ENCODE measurements around the gene PLXNA1. TPM values are rescaled to one million over a fixed set of nuclear protein-coding genes. Genes with fewer than 3 reads are reported as not detected.

The PLXNA1 gene
- total and polyA plus RNA-seq, 10 of the 15 experiments (the other 5 are each of a cell fraction or from before 2014, with no cell fraction given), result 0.03 to 16.4 (median 2.5) TPM

DNA sequence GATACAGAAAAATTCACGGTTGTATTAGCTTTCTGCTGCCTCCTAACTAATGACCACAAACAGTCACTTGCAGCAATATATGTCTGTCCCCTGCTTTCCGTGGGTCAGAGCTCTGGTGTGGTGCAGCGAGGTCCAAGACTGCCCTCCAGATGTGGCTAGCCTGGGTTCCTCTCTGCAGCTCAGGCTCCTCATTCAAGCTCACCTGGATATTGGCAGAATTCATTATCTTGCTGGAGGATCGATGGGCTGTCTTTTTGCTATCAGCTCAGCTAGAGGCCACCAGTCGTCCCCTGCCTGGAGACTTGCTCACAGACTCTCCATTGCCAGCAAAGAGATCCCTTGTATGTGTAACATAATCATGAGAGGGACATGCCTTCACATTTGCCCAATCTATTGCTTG lies 12.8 kb upstream of the PLXNA1 start:
- no peak overlapping the region for H3K4me2 ChIP-seq (ENCODE audit: control insufficient read depth, insufficient read depth)
- H3K9ac ChIP-seq (ENCODE audit: control insufficient read depth, insufficient read depth, low read length), result no peak overlapping the region
- no peak overlapping the region for H2AFZ ChIP-seq (ENCODE audit: control insufficient read depth, low read depth, low read length)
- RAD21 ChIA-PET (ENCODE audit: unreplicated experiment), result interaction anchor here (0.6 to 0.9 kb wide), 3 partner anchors 11 to 485 kb away, joined by 3 read pairs; no protein-coding TSS in a partner anchor
- POLR2A ChIA-PET, result interaction anchor here (0.6 kb wide), 1 partner anchor 496 kb away, joined by 3 read pairs; no protein-coding TSS in a partner anchor
- SMC1A ChIA-PET (ENCODE audit: uncharacterized antibody, unreplicated experiment), result interaction anchor here (1.2 to 1.4 kb wide), 4 partner anchors 9 to 59 kb away, joined by 3 to 4 read pairs (median 4); no protein-coding TSS in a partner anchor
- no peaks in the 10 kb centered on the region for H3K36me3 ChIP-seq (ENCODE audit: control insufficient read depth in 2 of 2, insufficient read depth in 2 of 2, low read length in 1 of 2)
- DNase-seq (ENCODE audit: low read depth, low spot score) (no peak), FAIRE-seq (no peak), ATAC-seq (no peak; the same call in 2 of the 3 replicates)
- no peaks in the 10 kb centered on the region for H3K4me1 ChIP-seq (ENCODE audit: control insufficient read depth, insufficient read depth, low read length)
- H3K27ac ChIP-seq (ENCODE audit: control insufficient read depth, insufficient read depth), result no peak overlapping the region
- H3K9me3 ChIP-seq (replicated peaks; ENCODE audit: control insufficient read depth, insufficient read depth, low read length), result peaks cover 6% of the 10 kb centered on the region
- in situ Hi-C loops (cut with MboI), result no loop called here
- H3K79me2 ChIP-seq (ENCODE audit: control insufficient read depth, insufficient read depth, low read length), result no peaks in the 10 kb centered on the region
- BruUV-seq (replicated peaks), result no TSS peak
- intact Hi-C loops (cut with micrococcal nuclease; ENCODE audit: unreplicated experiment), result no loop called here
- no peaks in the 10 kb centered on the region for H4K20me1 ChIP-seq (ENCODE audit: control insufficient read depth, insufficient read depth)
- H3K4me3 ChIP-seq, result no peak overlapping the region
- H3K27me3 ChIP-seq (replicated peaks in 1 of 2; ENCODE audit: control insufficient read depth in 2 of 2, insufficient read depth in 2 of 2, low read length in 1 of 2), result peaks cover 0 to 3% of the 10 kb centered on the region in 2 experiments; a peak in 1 of 4 replicates
- WGBS (ENCODE audit: insufficient coverage, insufficient replicate concordance, low lambda C conversion rate, missing lambda C conversion rate), result 33% methylated on average over 5 of the region's 5 CpGs
- CTCF ChIA-PET, result interaction anchor here (1.4 kb wide), 1 partner anchor 218 kb away, joined by 4 read pairs; no protein-coding TSS in a partner anchor
- TF ChIP-seq EP300 (IDR thresholded peaks at IDR 0.05; ENCODE audit: borderline replicate concordance in 1 of 2, control insufficient read depth in 1 of 2, low read depth in 2 of 2, low read length in 2 of 2) (no peak), BHLHE40 (IDR thresholded peaks at IDR 0.05; ENCODE audit: borderline replicate concordance in 1 of 2, low read depth in 2 of 2, low read length in 1 of 2) (no peak), WRNIP1 (IDR thresholded peaks at IDR 0.05; ENCODE audit: borderline replicate concordance, low read depth, low read length) (no peak), NBN (IDR thresholded peaks at IDR 0.05) (no peak), KDM1A (IDR thresholded peaks at IDR 0.05; ENCODE audit: borderline replicate concordance) (no peak), ESRRA (IDR thresholded peaks at IDR 0.05; ENCODE audit: low read length) (no peak), TAF1 (IDR thresholded peaks at IDR 0.05; ENCODE audit: borderline replicate concordance, low read depth, low read length) (no peak), MEF2A (IDR thresholded peaks at IDR 0.05; ENCODE audit: insufficient read depth, low read depth, low read length) (no peak), IRF4 (IDR thresholded peaks at IDR 0.05; ENCODE audit: low read depth, low read length) (no peak), NR2C1 (IDR thresholded peaks at IDR 0.05) (no peak), TBL1XR1 (IDR thresholded peaks at IDR 0.05; ENCODE audit: low read depth, low read length) (no peak), KLF5 (IDR thresholded peaks at IDR 0.05; ENCODE audit: partially characterized antibody) (no peak)
- TF ChIP-seq, protein P1, sequence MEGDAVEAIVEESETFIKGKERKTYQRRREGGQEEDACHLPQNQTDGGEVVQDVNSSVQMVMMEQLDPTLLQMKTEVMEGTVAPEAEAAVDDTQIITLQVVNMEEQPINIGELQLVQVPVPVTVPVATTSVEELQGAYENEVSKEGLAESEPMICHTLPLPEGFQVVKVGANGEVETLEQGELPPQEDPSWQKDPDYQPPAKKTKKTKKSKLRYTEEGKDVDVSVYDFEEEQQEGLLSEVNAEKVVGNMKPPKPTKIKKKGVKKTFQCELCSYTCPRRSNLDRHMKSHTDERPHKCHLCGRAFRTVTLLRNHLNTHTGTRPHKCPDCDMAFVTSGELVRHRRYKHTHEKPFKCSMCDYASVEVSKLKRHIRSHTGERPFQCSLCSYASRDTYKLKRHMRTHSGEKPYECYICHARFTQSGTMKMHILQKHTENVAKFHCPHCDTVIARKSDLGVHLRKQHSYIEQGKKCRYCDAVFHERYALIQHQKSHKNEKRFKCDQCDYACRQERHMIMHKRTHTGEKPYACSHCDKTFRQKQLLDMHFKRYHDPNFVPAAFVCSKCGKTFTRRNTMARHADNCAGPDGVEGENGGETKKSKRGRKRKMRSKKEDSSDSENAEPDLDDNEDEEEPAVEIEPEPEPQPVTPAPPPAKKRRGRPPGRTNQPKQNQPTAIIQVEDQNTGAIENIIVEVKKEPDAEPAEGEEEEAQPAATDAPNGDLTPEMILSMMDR (IDR thresholded peaks at IDR 0.05 in 2 of 3, conservative IDR thresholded peaks at IDR 0.05 in 1 of 3; ENCODE audit: control insufficient read depth in 2 of 3, extremely low read depth in 1 of 3, insufficient read depth in 1 of 3, low read depth in 3 of 3, low read length in 3 of 3), result no peak
- TF ChIP-seq, protein P2, sequence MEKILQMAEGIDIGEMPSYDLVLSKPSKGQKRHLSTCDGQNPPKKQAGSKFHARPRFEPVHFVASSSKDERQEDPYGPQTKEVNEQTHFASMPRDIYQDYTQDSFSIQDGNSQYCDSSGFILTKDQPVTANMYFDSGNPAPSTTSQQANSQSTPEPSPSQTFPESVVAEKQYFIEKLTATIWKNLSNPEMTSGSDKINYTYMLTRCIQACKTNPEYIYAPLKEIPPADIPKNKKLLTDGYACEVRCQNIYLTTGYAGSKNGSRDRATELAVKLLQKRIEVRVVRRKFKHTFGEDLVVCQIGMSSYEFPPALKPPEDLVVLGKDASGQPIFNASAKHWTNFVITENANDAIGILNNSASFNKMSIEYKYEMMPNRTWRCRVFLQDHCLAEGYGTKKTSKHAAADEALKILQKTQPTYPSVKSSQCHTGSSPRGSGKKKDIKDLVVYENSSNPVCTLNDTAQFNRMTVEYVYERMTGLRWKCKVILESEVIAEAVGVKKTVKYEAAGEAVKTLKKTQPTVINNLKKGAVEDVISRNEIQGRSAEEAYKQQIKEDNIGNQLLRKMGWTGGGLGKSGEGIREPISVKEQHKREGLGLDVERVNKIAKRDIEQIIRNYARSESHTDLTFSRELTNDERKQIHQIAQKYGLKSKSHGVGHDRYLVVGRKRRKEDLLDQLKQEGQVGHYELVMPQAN (conservative IDR thresholded peaks at IDR 0.05), result no peak
- TF ChIP-seq, protein P3, sequence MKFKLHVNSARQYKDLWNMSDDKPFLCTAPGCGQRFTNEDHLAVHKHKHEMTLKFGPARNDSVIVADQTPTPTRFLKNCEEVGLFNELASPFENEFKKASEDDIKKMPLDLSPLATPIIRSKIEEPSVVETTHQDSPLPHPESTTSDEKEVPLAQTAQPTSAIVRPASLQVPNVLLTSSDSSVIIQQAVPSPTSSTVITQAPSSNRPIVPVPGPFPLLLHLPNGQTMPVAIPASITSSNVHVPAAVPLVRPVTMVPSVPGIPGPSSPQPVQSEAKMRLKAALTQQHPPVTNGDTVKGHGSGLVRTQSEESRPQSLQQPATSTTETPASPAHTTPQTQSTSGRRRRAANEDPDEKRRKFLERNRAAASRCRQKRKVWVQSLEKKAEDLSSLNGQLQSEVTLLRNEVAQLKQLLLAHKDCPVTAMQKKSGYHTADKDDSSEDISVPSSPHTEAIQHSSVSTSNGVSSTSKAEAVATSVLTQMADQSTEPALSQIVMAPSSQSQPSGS (IDR thresholded peaks at IDR 0.05; ENCODE audit: low read length), result no peak
- TF ChIP-seq, protein P4, sequence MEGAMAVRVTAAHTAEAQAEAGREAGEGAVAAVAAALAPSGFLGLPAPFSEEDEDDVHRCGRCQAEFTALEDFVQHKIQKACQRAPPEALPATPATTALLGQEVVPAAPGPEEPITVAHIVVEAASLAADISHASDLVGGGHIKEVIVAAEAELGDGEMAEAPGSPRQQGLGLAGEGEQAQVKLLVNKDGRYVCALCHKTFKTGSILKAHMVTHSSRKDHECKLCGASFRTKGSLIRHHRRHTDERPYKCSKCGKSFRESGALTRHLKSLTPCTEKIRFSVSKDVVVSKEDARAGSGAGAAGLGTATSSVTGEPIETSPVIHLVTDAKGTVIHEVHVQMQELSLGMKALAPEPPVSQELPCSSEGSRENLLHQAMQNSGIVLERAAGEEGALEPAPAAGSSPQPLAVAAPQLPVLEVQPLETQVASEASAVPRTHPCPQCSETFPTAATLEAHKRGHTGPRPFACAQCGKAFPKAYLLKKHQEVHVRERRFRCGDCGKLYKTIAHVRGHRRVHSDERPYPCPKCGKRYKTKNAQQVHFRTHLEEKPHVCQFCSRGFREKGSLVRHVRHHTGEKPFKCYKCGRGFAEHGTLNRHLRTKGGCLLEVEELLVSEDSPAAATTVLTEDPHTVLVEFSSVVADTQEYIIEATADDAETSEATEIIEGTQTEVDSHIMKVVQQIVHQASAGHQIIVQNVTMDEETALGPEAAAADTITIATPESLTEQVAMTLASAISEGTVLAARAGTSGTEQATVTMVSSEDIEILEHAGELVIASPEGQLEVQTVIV (IDR thresholded peaks at IDR 0.05; ENCODE audit: borderline replicate concordance, partially characterized antibody), result no peak
